ENCODE results near the gene PARP4.
"Not testable (repeated sequence)": the region's sequence is repeated elsewhere in the genome, so short reads cannot be mapped to it uniquely, and the experiment has no call there.

The PARP4 gene

DNA sequence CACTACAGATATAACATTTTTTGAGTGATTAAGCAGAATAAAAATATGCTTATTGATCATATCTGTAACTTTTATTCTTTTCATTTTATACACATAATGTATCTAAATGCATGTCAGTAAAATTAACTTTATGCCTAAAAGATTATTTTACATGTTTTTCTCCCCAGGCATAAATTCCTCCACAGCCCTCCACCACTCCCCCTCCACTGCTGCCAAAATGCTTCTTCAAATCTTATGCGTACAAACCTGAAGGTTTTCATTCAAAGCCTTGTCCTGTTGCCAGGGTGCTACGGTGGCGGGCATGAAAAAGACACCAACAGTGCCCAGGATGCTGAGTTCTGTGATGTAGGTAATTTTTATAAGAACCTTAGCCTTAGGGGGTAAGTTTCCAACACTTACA, 52.9 kb downstream of the PARP4 start:
- H3K4me3 ChIP-seq (ENCODE audit: low read depth, low read length) = no peak overlapping the region
- no peak for TF ChIP-seq CTCF (IDR thresholded peaks at IDR 0.05; ENCODE audit: low read depth, low read length)
- no peak for DNase-seq (ENCODE audit: low read depth, low spot score)
- in situ Hi-C loops (cut with HindIII; ENCODE audit: low sequenced_read_pairs) = no loop called here

- in situ Hi-C loops (cut with HindIII; ENCODE audit: low sequenced_read_pairs) = no loop called here
- peak; percentile 65 for DNase-seq (ENCODE audit: low read depth, low spot score)
- H3K4me3 ChIP-seq (ENCODE audit: low read depth, low read length) = no peak overlapping the region
- TF ChIP-seq CTCF (IDR thresholded peaks at IDR 0.05; ENCODE audit: low read depth, low read length) = no peak
These were observed 53.3 kb downstream of the PARP4 start for GRCh38 chr13:24459234-24459633.

DNA sequence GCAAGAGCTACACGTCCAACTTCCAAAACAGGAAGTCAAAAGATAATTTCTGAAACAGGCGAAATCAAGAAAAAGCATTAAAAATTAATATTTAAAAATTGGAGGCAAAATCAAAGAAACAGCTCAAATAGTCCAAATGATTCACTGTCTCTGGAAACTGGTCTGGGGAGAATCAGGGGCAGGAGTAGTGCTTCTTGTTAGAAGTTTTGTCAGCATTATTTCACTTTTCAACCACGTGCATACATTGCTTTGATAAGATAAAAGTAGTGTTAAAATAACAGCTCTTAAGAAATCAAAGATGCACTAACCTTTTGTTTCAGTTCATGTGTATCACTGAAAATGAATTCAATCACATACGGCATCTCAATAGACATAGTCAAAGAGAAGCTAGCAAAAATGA, 53.8 kb downstream of the PARP4 start:
- in situ Hi-C loops (cut with HindIII; ENCODE audit: low sequenced_read_pairs) = no loop called here
- TF ChIP-seq CTCF (IDR thresholded peaks at IDR 0.05; ENCODE audit: low read depth, low read length) = no peak

DNA sequence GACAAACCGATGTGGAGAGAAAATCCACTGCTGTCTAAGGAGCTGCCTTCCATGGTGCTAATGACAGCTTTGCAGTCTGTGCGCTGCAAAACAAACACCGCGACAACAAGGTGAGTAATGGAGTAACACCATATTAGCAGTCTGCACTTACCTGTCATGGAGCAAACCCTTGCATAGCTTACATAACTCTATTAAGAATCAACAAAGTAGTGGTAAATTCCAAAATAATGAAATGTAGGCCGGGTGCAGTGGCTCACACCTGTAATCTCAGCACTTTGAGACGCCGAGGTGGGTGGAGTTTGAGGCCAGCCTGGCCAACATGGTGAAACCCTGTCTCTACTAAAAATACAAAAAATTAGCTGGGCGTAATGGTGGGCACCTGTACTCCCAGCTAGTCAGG, 56.2 kb downstream of the PARP4 start:
- TF ChIP-seq CTCF (IDR thresholded peaks at IDR 0.05; ENCODE audit: low read depth, low read length) = no peak
- in situ Hi-C loops (cut with HindIII; ENCODE audit: low sequenced_read_pairs) = no loop called here
- H3K4me3 ChIP-seq (ENCODE audit: low read depth, low read length) = no peak overlapping the region
- no peak for DNase-seq (ENCODE audit: low read depth, low spot score)

More for the DNA sequence above, 53.8 kb downstream of the PARP4 start:
- no peak overlapping the region for H3K4me3 ChIP-seq (ENCODE audit: low read depth, low read length)
- DNase-seq (ENCODE audit: low read depth, low spot score) = no peak

GRCh38 chr13:24454056-24454455, 58.5 kb downstream of the PARP4 start:
- DNase-seq (ENCODE audit: low read depth, low spot score) = no peak
- in situ Hi-C loops (cut with HindIII; ENCODE audit: low sequenced_read_pairs) = no loop called here
- no peak for TF ChIP-seq CTCF (IDR thresholded peaks at IDR 0.05; ENCODE audit: low read depth, low read length)
- H3K4me3 ChIP-seq (ENCODE audit: low read depth, low read length) = no peak overlapping the region

DNA sequence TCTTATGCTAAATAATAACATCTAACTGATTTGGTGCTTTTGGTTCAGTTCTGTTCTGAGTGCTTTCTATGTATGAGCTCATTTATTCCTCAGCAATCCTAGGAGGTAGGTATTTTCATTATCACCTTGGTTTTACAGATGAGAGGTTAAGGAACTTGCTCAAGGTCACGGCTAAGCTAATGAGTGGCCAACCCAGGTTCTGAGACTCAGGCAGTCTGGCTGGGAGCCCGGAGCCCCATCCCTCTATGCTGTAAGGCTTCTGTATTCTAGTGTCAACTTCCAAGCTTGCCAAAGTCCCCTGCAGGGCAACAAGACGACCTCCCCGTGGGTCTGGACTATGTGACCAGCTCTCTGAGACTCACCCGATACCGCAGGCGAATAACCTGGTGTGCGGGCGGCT, 60.5 kb downstream of the PARP4 start:
- no peak overlapping the region for H3K4me3 ChIP-seq (ENCODE audit: low read depth, low read length)
- in situ Hi-C loops (cut with HindIII; ENCODE audit: low sequenced_read_pairs) = no loop called here
- TF ChIP-seq CTCF (IDR thresholded peaks at IDR 0.05; ENCODE audit: low read depth, low read length) = no peak
- no peak for DNase-seq (ENCODE audit: low read depth, low spot score)

GRCh38 chr13:24450530-24450929, 62.0 kb downstream of the PARP4 start:
- no peak for TF ChIP-seq CTCF (IDR thresholded peaks at IDR 0.05; ENCODE audit: low read depth, low read length)
- in situ Hi-C loops (cut with HindIII; ENCODE audit: low sequenced_read_pairs) = no loop called here
- no peak overlapping the region for H3K4me3 ChIP-seq (ENCODE audit: low read depth, low read length)
- DNase-seq (ENCODE audit: low read depth, low spot score) = no peak

DNA sequence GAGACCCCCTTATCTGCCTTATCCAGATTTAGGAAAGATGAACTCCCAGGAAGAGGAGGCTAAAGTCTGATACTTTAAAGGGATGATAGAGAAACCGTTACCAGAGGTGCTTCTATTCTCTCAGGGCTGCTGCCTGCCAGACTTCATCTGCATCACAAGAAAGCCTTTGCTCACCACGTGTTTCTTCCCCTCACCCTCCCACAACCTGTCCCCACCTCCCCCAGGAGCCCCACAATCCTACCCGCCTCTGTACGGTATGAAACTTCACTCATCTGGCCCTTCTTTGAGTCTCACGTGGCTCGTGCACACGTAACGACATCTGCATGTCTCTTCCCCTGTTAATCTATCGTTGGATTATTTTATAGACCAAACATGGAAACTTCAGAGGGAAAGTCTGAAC, 67.7 kb downstream of the PARP4 start:
- DNase-seq (ENCODE audit: low read depth, low spot score); H3K4me3 ChIP-seq (ENCODE audit: low read depth, low read length); in situ Hi-C loops (cut with HindIII; ENCODE audit: low sequenced_read_pairs): not testable (repeated sequence)

All from astrocyte of the spinal cord (primary cell).